Heart left ventricle (tissue), 16 donors: ENCODE measurements around the gene MOGAT2. TPM values are rescaled to one million over a fixed set of nuclear protein-coding genes. Genes with fewer than 3 reads are reported as not detected.

Experiments
- ATAC-seq, 4 donors: fragments of 200-7000 bp; cut with Tn5 transposase; one replicate each; pipeline ENCODE4 v1.9.1; 2020 to 2022; ENCODE audit warnings: moderate library complexity in 4 of 4, mild to moderate bottlenecking in 3 of 4, moderate number of reproducible peaks in 1 of 4
- DNase-seq, 5 donors: peaks; one replicate each; pipeline ENCODE4 v3.0.0-alpha.2; 2020
- H3K27ac ChIP-seq, 12 donors: fragments of 200-600 bp; sonication (generic) in 4 of 12; one replicate each; pipeline versions ENCODE4 v1.5.0 to v1.8.0; 2016 to 2022; ENCODE audit warnings: mild to moderate bottlenecking in 2 of 12
- H3K27me3 ChIP-seq, 9 donors: fragments of 200-600 bp; sonication (generic) in 2 of 9; one replicate each; pipeline versions ENCODE4 v1.5.1 to v1.8.0; 2016 to 2022; ENCODE audit warnings: mild to moderate bottlenecking in 3 of 9
- H3K36me3 ChIP-seq, 9 donors: fragments of 200-600 bp; sonication (generic) in 2 of 9; one replicate each; pipeline versions ENCODE4 v1.5.0 to v1.8.0; 2018 to 2022; ENCODE audit warnings: mild to moderate bottlenecking in 2 of 9
- H3K4me1 ChIP-seq, 12 donors: fragments of 200-600 bp; sonication (generic) in 4 of 12; one replicate each; pipeline versions ENCODE4 v1.5.0 to v1.8.0; 2016 to 2022; ENCODE audit warnings: mild to moderate bottlenecking in 3 of 12
- H3K4me3 ChIP-seq, 12 donors: fragments of 200-600 bp; sonication (generic) in 4 of 12; one replicate each; pipeline versions ENCODE4 v1.5.0 to v1.8.0; 2017 to 2022; ENCODE audit warnings: mild to moderate bottlenecking in 9 of 12, moderate library complexity in 4 of 12
- H3K9me3 ChIP-seq, 12 donors: fragments of 200-600 bp; sonication (generic) in 4 of 12; one replicate each; pipeline versions ENCODE4 v1.5.0 to v1.8.0; 2016 to 2022; ENCODE audit warnings: mild to moderate bottlenecking in 1 of 12
- POLR2A ChIP-seq, 2 donors: fragments of 450-650 bp; IDR thresholded peaks; one replicate each; pipeline ENCODE4 v1.6.1; 2017; ENCODE audit warnings: antibody characterized with exemption in 2 of 2, mild to moderate bottlenecking in 2 of 2, moderate library complexity in 2 of 2
- WGBS, 4 donors: extraction: QIAGEN DNeasy Blood & Tissue Kit in 2 of 4; methylation state at CpG; one replicate each; pipeline versions ENCODE4 v1.1.5 to v1.1.7; 2013 to 2018; 5-methylcytosine and 5-hydroxymethylcytosine counted together
- intact Hi-C, 10 donors: fragments of 100-400 bp; cut with DNase I; formaldehyde crosslinking; loops; one replicate each; pipeline versions ENCODE4 v1.11.1 to v1.14.2; 2022
- polyA plus RNA-seq, 2 donors: library from polyadenylated mRNA; stranded (reverse); fragments of 200-250 nt; gene quantifications; one replicate each; pipeline ENCODE4 v1.2.3, GENCODE V29; 2013
- total RNA-seq, 9 donors: library from RNA; depleted of rRNA in 2 of 9; stranded (reverse); fragments of >200 nt in 2 of 9; fragmentation: NEBNext Ultra II Directional in 3 of 9; extraction: Animal tissue kit (Norgen Biotek cat#: 25700) in 3 of 9; gene quantifications; one replicate each; pipeline versions ENCODE4 v1.1.0 to v1.2.4, GENCODE V29; 2016 to 2023
- TF ChIP-seq, protein P1 (sequence below), 12 donors: fragments of 200-600 bp; sonication (generic) in 4 of 12; IDR thresholded peaks; one replicate each; pipeline versions ENCODE4 v1.5.0 to v1.8.0; 2018 to 2022; ENCODE audit warnings: antibody characterized with exemption in 12 of 12, mild to moderate bottlenecking in 5 of 12
- donor health status: ischemic (EF 13 %, LVEDD 7.1; RV severe dilation, severe dysfunction).
- donor health status: healthy with polysubstance abuse.
- donor health status: DM: no; HTN: yes; CAD: no.
- donor health status: DM: no; HTN: no; CAD: no.
- donor health status: ischemic (EF 25% LVEDD 6.9; RV normal size, moderate dysfunction).
- donor health status: ischemic (EF 25% LVEDD 5.7; RV mildly dilated, moderate dysfunction).
- donor health status: healthy.
- donor health status: DM: yes; HTN: yes; CAD: no.
- donor health status: ischemic (EF 35%, LVEDD 5.7; RV mildly dilated, moderate dysfunction).
- donor health status: nonischemic (EF 11% LVEDD 7.7; RV severe dilation, severe dysfunction).
- donor health status: DM: yes; HTN: yes; CAD: no.
- donor health status: PGD.
- donor health status: ischemic (EF 29% LVEDD 5.4; RV normal size, mild dysfunction).
- donor health status: nonischemic (EF 23%, LVEDD 6.1; RV moderate dilation, normal function).

MOGAT2 gene
- total and polyA plus RNA-seq, 11 donors: 0.04 to 0.27 (median 0.22) TPM; not detected in 7

DNA sequence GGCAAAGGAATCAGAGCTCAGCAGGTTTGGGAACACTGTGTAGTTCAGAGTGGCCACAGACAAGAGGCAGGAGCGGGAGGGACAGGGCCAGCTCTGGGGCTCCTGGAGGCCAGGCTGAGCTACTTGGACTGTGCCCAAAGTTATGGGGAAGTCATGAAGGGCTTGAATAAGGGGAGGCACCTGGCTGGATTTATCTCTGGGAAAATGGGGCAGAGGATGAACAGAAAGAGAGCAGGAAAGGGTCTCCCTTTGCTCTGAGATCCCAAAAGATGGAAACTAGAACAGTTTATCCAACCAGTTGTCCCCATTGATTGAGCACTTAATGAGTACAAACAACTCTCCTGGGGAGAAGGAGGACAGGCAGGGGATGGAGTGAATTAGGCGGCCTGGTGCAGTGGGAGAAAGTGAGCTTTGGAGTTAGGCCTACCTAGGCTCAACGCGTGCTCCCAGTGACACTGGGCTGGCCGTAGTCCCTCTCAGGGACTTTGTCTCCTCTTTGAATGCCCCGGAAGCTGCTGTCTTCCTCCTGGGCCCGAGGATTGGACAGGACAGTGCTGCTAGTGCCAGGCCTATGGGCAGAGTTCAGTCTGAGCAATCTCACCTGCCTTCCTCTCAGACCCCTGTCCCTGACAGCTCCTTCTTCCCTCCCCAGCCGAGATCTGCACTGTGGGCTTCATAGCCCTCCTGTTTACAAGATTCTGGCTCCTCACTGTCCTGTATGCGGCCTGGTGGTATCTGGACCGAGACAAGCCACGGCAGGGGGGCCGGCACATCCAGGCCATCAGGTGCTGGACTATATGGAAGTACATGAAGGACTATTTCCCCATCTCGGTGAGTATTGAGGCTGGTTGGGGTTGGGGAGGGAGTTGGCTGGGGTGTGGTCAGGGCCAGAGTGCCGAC, 2.0 kb downstream of the MOGAT2 start:
- ATAC-seq: peak; percentile 50 to 62 (median 54)
- peak overlapping the region in 2 of 12 donors; percentile 10 to 14 for H3K27ac ChIP-seq

DNA sequence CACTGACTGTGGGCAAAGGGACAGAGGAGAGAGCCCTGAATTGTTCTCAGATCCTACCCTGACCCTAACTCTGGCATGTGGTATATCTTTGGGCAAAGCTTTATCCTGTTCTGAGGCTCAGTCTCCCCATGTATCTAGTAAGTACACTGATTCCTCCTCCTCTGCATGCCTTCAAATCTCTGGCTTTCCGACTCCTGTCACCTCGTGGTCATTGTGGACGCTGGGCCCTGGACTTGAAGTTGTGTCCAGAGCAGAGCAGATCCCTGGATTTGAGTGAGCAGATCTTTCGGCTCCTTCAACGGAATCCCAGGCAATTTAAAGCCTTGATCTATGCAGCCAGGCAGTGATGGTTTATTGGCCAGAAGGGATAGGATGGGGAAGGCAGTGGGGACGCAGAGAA, 3.0 kb downstream of the MOGAT2 start:
- ATAC-seq (no peak), DNase-seq (no peak)
- Histone ChIP-seq H3K9me3 (no peaks in the 10 kb centered on the region), H3K4me3 (no peak overlapping the region), H3K27me3 (no peaks in the 10 kb centered on the region), H3K27ac (no peak overlapping the region), H3K4me1 (peaks cover 0 to 20% (median 1%) of the 10 kb centered on the region in 12 donors), H3K36me3 (no peaks in the 10 kb centered on the region)
- WGBS, 4 donors: 92 to 95% (median 94%) methylated on average over 6 of the region's 6 CpGs
- TF ChIP-seq POLR2A (IDR thresholded peaks at IDR 0.05): no peak
- TF ChIP-seq, protein P1, sequence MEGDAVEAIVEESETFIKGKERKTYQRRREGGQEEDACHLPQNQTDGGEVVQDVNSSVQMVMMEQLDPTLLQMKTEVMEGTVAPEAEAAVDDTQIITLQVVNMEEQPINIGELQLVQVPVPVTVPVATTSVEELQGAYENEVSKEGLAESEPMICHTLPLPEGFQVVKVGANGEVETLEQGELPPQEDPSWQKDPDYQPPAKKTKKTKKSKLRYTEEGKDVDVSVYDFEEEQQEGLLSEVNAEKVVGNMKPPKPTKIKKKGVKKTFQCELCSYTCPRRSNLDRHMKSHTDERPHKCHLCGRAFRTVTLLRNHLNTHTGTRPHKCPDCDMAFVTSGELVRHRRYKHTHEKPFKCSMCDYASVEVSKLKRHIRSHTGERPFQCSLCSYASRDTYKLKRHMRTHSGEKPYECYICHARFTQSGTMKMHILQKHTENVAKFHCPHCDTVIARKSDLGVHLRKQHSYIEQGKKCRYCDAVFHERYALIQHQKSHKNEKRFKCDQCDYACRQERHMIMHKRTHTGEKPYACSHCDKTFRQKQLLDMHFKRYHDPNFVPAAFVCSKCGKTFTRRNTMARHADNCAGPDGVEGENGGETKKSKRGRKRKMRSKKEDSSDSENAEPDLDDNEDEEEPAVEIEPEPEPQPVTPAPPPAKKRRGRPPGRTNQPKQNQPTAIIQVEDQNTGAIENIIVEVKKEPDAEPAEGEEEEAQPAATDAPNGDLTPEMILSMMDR (IDR thresholded peaks at IDR 0.05): no peak
- intact Hi-C loops: loop anchor here in 8 of 10 donors (5.0 to 10.0 kb wide), 5 partner anchors 47 to 424 kb away; partner anchors contain the start of gene DGAT2 (in 4 of the 8)

More for the DNA sequence above, 2.0 kb downstream of the MOGAT2 start:
- Histone ChIP-seq H3K4me3 (no peak overlapping the region), H3K9me3 (no peaks in the 10 kb centered on the region), H3K36me3 (no peaks in the 10 kb centered on the region), H3K4me1 (peaks cover 0 to 18% (median 0%) of the 10 kb centered on the region in 12 donors), H3K27me3 (no peaks in the 10 kb centered on the region)
- TF ChIP-seq, protein P1 (IDR thresholded peaks at IDR 0.05): no peak
- TF ChIP-seq POLR2A (IDR thresholded peaks at IDR 0.05): no peak
- intact Hi-C loops: loop anchor here (5.0 to 10.0 kb wide), 7 partner anchors 45 to 595 kb away; partner anchors contain the start of gene DGAT2 (in 5 of the 10)
- peak in 1 of 5 donors; percentile 41 for DNase-seq
- 90 to 94% (median 91%) methylated on average over 12 to 14 of the region's 14 CpGs for WGBS, 4 donors

DNA sequence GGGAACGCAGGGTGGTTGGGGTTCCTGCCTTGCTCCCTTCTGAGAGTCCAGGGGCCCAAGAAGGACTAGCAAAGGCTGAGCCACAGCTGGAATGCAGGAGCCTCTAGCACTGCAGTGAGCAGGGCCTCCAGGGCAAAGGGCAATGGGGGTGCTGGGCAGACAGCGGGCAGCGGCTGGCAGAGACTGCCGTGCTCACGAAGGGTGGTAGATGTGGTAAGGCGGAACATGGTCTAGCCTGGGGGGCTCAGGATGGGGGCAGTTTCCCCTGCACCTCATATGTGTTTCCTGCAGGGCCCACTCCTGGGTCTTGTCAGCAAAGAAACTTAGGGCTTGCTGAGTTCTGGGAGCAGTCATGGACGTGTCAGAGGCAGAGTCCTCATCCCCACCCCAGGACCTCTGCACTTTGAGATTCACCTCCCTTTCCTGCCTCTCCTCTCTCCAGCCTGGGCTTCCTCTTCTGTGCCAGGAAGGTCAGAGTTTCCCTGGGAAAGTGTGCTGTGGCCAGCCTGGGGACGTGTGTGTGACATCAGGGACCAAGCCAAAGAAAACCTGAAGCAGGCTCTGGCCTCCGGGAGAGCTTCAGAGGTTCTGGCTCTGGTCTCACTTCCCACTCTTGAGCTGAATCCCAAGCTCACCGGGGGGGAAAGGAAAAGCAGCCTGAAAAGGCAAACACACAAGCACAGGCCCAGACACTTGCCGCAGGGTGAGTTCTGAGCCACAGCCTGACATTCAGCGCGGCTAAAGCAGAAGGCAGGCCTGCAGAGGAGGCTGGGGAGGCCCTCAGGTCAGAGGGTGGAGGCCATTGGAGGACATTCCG, 4.4 kb downstream of the MOGAT2 start:
- peaks cover 0 to 25% (median 6%) of the 10 kb centered on the region in 12 donors for H3K4me1 ChIP-seq
- ATAC-seq (peak in 2 of 4 donors; percentile 21 to 43), DNase-seq (no peak)
- H3K27me3 ChIP-seq: no peaks in the 10 kb centered on the region
- H3K36me3 ChIP-seq: no peaks in the 10 kb centered on the region
- no peak for TF ChIP-seq POLR2A (IDR thresholded peaks at IDR 0.05)
- TF ChIP-seq, protein P1 (IDR thresholded peaks at IDR 0.05): no peak
- H3K27ac ChIP-seq: no peak overlapping the region
- intact Hi-C loops: loop anchor here in 9 of 10 donors (2.0 to 10.0 kb wide), 6 partner anchors 45 to 423 kb away; partner anchors contain the start of gene DGAT2 (in 5 of the 9)
- H3K9me3 ChIP-seq: no peaks in the 10 kb centered on the region
- WGBS, 4 donors: 69 to 75% (median 72%) methylated on average over 10 to 14 of the region's 14 CpGs
- H3K4me3 ChIP-seq: no peak overlapping the region
